CD4-positive, alpha-beta T cell treated with Interleukin-2 at 100 ng/mL for 4 hours (primary cell): Measurements from ENCODE around the gene RYR2.
A peak's percentile ranks its signal among the peaks of the same experiment; 100 is the strongest.

Experiments used
- DNase-seq: peaks from one replicate; pipeline ENCODE4 v3.0.0-alpha.2; 2020; ENCODE audit warnings: low spot score

Gene RYR2

GRCh38 chr1:237677979-237678378 is 636.0 kb downstream of the RYR2 start:
- no peak for DNase-seq

- no peak for DNase-seq
Measured at GRCh38 chr1:237679687-237680086, 637.7 kb downstream of the RYR2 start.

GRCh38 chr1:237681210-237681609 is 639.2 kb downstream of the RYR2 start:
- DNase-seq, result no peak

- DNase-seq, result no peak
Measured at GRCh38 chr1:237684236-237684635, 642.3 kb downstream of the RYR2 start.

GRCh38 chr1:237685551-237685950 is 643.6 kb downstream of the RYR2 start:
- DNase-seq, result no peak

- DNase-seq, result no peak
Measured at GRCh38 chr1:237687804-237688203, 645.8 kb downstream of the RYR2 start.

- no peak for DNase-seq
Measured at GRCh38 chr1:237690656-237691055, 648.7 kb downstream of the RYR2 start.

GRCh38 chr1:237692255-237692654 is 650.3 kb downstream of the RYR2 start:
- no peak for DNase-seq

GRCh38 chr1:237695878-237696277 is 653.9 kb downstream of the RYR2 start:
- no peak for DNase-seq

- no peak for DNase-seq
Measured at GRCh38 chr1:237700181-237700580, 658.2 kb downstream of the RYR2 start.

GRCh38 chr1:237701534-237701933 is 659.5 kb downstream of the RYR2 start:
- no peak for DNase-seq

GRCh38 chr1:237702161-237702560 is 660.2 kb downstream of the RYR2 start:
- DNase-seq, result no peak

GRCh38 chr1:237705462-237705861 is 663.5 kb downstream of the RYR2 start:
- no peak for DNase-seq

- DNase-seq, result no peak
Measured at GRCh38 chr1:237709355-237709754, 667.4 kb downstream of the RYR2 start.

- DNase-seq, result no peak
Measured at GRCh38 chr1:237711281-237711680, 669.3 kb downstream of the RYR2 start.

GRCh38 chr1:237712082-237712481 is 670.1 kb downstream of the RYR2 start:
- no peak for DNase-seq

- DNase-seq, result no peak
Measured at GRCh38 chr1:237712586-237713157, 670.7 kb downstream of the RYR2 start.

GRCh38 chr1:237713916-237714315 is 671.9 kb downstream of the RYR2 start:
- DNase-seq, result no peak

- DNase-seq, result no peak
Measured at GRCh38 chr1:237717106-237717505, 675.1 kb downstream of the RYR2 start.

GRCh38 chr1:237730826-237731350 is 688.9 kb downstream of the RYR2 start:
- no peak for DNase-seq

- no peak for DNase-seq
Measured at GRCh38 chr1:237732657-237733056, 690.7 kb downstream of the RYR2 start.

- peak; percentile 81 for DNase-seq
Measured at GRCh38 chr1:237736372-237737029, 694.5 kb downstream of the RYR2 start.

GRCh38 chr1:237737448-237737847 is 695.5 kb downstream of the RYR2 start:
- no peak for DNase-seq
